Natural killer cell (primary cell): Measurements from ENCODE around the gene TBX4. TPM values are rescaled to one million over a fixed set of nuclear protein-coding genes. Genes with fewer than 3 reads are reported as not detected.

Source experiments
- ATAC-seq, 3 donors: fragments of 150-1000 bp in 2 of 3; fragments of 200-7000 bp in 1 of 3; cut with Tn5 transposase; 1 replicate in 1 of 3; 2 replicates in 2 of 3; pipeline ENCODE4 v1.10.0; 2021; ENCODE audit warnings: mild to moderate bottlenecking in 2 of 3, moderate library complexity in 2 of 3
- DNase-seq, 2 donors: peaks; one replicate each; pipeline versions ENCODE4 v3.0.0 to v3.0.0-alpha.2; 2013 to 2021; ENCODE audit warnings: mixed read lengths in 1 of 2
- H3K27ac ChIP-seq: one replicate; pipeline ENCODE4 v1.5.1; 2013; ENCODE audit warnings: mild to moderate bottlenecking, low read length
- H3K27me3 ChIP-seq: one replicate; pipeline ENCODE4 v1.6.1; 2013; ENCODE audit warnings: low read length; ENCODE audit not compliant: control insufficient read depth, insufficient read depth
- H3K36me3 ChIP-seq: one replicate; pipeline ENCODE4 v1.6.1; 2013; ENCODE audit warnings: low read length; ENCODE audit not compliant: control insufficient read depth, insufficient read depth
- H3K4me1 ChIP-seq: one replicate; pipeline ENCODE4 v1.6.1; 2013; ENCODE audit warnings: low read length; ENCODE audit not compliant: control insufficient read depth, insufficient read depth
- H3K4me3 ChIP-seq: one replicate; pipeline ENCODE4 v1.5.1; 2013; ENCODE audit warnings: low read length
- H3K9me3 ChIP-seq: one replicate; pipeline ENCODE4 v1.6.1; 2013; ENCODE audit warnings: low read length; ENCODE audit not compliant: control insufficient read depth, insufficient read depth
- H3K27ac Mint-ChIP-seq, 2 donors: one replicate each; pipeline ENCODE4 v1.8.0; 2022; ENCODE audit warnings: mild to moderate bottlenecking in 2 of 2, mixed read lengths in 2 of 2, moderate library complexity in 1 of 2
- H3K27me3 Mint-ChIP-seq, 2 donors: one replicate each; pipeline ENCODE4 v1.8.0; 2022; ENCODE audit warnings: low read depth in 2 of 2, mixed read lengths in 2 of 2
- H3K36me3 Mint-ChIP-seq: one replicate; pipeline ENCODE4 v1.8.0; 2022; ENCODE audit warnings: mixed read lengths
- H3K4me1 Mint-ChIP-seq, 2 donors: one replicate each; pipeline ENCODE4 v1.8.0; 2022; ENCODE audit warnings: mixed read lengths in 2 of 2
- H3K4me3 Mint-ChIP-seq: one replicate; pipeline ENCODE4 v1.8.0; 2022; ENCODE audit warnings: mild to moderate bottlenecking, moderate library complexity, mixed read lengths
- H3K9me3 Mint-ChIP-seq, 2 donors: one replicate each; pipeline ENCODE4 v1.8.0; 2022; ENCODE audit warnings: mixed read lengths in 2 of 2
- WGBS: methylation state at CpG from one replicate; pipeline ENCODE4 v1.1.7; 2013; ENCODE audit warnings: missing lambda C conversion rate; ENCODE audit not compliant: insufficient coverage; 5-methylcytosine and 5-hydroxymethylcytosine counted together
- intact Hi-C: fragments of 100-400 bp; cut with micrococcal nuclease; formaldehyde crosslinking; loops from one replicate; pipeline ENCODE4 v1.14.2; 2022
- total RNA-seq, 4 donors: library from RNA; stranded (reverse); fragments of 120-200 nt in 1 of 4; gene quantifications; one replicate each; pipeline versions ENCODE4 v1.2.3 to v1.2.4, GENCODE V29; 2013 to 2022
- TF ChIP-seq, protein P1 (sequence below): fragments of 200-600 bp; IDR thresholded peaks from one replicate; pipeline ENCODE4 v1.8.0; 2022; ENCODE audit warnings: antibody characterized with exemption

Gene TBX4
- total RNA-seq, 3 donors from 2014 or later (not counting 1 experiment from before 2014, with no cell fraction given) = not detected

DNA sequence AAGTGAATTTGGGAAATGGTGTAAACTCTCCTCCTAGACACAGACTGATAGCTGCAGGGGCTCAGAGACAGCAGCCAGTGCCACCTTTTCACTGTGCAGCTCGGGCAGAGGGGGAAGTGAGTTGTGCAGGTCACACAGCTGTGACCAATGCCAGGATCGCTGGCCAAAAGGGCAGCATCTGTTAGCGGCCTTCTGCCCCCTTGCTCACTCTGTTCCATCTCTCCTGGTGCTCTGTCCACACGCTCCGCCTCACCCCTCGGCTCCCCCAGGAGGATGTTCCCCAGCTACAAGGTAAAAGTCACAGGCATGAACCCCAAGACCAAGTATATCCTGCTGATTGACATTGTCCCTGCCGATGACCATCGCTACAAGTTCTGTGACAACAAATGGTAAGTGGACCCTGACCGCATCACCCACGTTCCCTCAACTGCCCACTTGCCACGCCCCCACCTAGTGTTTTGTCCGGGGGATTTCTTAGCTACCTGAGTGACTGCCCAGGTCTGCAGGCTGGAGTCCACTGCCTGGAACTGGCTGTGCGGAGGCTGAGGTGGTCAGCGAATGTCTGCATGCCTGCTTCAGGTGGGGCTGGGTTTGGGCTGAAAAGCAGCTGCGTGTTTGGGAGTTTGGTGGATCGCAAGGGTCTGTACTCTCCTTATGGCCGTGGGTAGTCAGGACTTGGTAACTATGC is 13.5 kb downstream of the TBX4 start:
- intact Hi-C loops = no loop called here
- Mint-ChIP-seq H3K27me3 (peaks cover 32 to 43% of the 10 kb centered on the region in 2 donors), H3K9me3 (no peaks in the 10 kb centered on the region), H3K4me3 (no peak overlapping the region), H3K36me3 (no peaks in the 10 kb centered on the region), H3K4me1 (peaks cover 0 to 7% of the 10 kb centered on the region in 2 donors), H3K27ac (no peak overlapping the region)
- Histone ChIP-seq H3K4me3 (no peak overlapping the region), H3K9me3 (no peaks in the 10 kb centered on the region), H3K27me3 (peaks cover 2% of the 10 kb centered on the region), H3K4me1 (no peaks in the 10 kb centered on the region), H3K36me3 (no peaks in the 10 kb centered on the region), H3K27ac (no peak overlapping the region)
- DNase-seq (no peak), ATAC-seq (no peak)
- TF ChIP-seq, protein P1, sequence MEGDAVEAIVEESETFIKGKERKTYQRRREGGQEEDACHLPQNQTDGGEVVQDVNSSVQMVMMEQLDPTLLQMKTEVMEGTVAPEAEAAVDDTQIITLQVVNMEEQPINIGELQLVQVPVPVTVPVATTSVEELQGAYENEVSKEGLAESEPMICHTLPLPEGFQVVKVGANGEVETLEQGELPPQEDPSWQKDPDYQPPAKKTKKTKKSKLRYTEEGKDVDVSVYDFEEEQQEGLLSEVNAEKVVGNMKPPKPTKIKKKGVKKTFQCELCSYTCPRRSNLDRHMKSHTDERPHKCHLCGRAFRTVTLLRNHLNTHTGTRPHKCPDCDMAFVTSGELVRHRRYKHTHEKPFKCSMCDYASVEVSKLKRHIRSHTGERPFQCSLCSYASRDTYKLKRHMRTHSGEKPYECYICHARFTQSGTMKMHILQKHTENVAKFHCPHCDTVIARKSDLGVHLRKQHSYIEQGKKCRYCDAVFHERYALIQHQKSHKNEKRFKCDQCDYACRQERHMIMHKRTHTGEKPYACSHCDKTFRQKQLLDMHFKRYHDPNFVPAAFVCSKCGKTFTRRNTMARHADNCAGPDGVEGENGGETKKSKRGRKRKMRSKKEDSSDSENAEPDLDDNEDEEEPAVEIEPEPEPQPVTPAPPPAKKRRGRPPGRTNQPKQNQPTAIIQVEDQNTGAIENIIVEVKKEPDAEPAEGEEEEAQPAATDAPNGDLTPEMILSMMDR = no peak
- WGBS = 86% methylated on average over 17 of the region's 17 CpGs

DNA sequence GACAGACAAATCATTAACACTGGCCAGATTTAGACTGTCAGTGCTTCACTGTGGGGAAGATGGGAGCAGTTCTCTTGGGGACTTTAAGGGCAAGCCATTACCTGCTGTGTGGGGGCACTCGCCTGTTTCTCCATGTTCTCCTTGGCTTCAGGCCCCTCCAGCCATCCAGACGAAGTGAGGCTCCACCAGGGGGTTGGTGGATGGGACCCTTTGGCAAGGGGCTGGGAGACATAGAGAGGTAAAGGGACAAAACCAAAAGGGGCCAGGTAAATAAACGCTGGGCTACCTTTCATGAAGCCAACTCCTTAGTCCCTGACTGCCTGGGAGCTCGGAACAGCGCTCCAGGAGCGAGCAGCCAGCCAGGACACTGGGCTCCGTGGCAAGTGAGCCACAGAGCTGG is 14.0 kb downstream of the TBX4 start:
- H3K36me3 Mint-ChIP-seq = no peaks in the 10 kb centered on the region
- Histone ChIP-seq H3K27me3 (peaks cover 2% of the 10 kb centered on the region), H3K9me3 (no peaks in the 10 kb centered on the region), H3K36me3 (no peaks in the 10 kb centered on the region), H3K27ac (no peak overlapping the region), H3K4me3 (no peak overlapping the region), H3K4me1 (no peaks in the 10 kb centered on the region)
- ATAC-seq = no peak
- no peaks in the 10 kb centered on the region for H3K9me3 Mint-ChIP-seq
- intact Hi-C loops = no loop called here
- no peak overlapping the region for H3K27ac Mint-ChIP-seq
- TF ChIP-seq, protein P1 = no peak
- H3K4me1 Mint-ChIP-seq = peaks cover 0 to 7% of the 10 kb centered on the region in 2 donors
- 85% methylated on average over 7 of the region's 7 CpGs for WGBS
- H3K27me3 Mint-ChIP-seq = peaks cover 26 to 38% of the 10 kb centered on the region in 2 donors
- DNase-seq = no peak
- no peak overlapping the region for H3K4me3 Mint-ChIP-seq

DNA sequence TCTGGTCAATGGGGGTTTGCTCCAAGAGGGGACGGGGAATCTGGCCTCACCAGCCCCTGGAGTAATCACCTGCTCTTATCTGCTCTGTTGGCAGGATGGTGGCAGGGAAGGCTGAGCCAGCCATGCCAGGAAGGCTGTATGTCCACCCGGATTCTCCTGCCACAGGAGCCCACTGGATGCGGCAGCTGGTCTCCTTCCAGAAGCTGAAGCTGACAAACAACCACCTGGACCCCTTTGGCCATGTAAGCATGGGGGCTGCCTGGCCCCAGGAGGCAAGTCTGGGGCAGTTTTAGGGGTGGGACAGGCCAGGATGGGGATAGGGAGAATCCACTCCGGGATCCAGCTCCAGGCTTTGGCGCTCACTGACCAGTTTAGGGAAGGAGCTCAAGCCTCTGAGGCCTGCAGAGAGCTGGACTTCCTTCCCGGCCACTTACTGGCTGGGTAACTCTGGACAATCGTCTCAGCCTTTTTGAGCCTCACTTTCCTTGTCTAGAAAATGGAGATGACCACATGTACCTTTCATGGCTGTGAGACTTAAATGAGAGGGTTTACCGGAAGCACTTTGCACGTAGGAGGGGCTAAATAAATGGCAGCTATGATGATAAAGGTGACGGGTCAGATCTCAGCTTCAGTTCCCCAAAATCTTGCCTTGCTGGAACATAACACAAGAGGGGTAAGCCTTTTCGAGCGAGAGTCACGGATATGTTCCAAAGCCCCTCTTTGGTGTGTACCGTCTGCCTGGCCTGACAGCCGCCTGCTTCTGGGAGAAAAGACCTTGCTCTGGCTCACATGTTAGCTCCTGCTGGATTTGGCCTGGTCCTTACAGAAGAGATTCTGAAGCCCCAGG is 15.4 kb downstream of the TBX4 start:
- Histone ChIP-seq H3K27me3 (no peaks in the 10 kb centered on the region), H3K36me3 (no peaks in the 10 kb centered on the region), H3K9me3 (no peaks in the 10 kb centered on the region), H3K4me3 (no peak overlapping the region), H3K27ac (no peak overlapping the region), H3K4me1 (no peaks in the 10 kb centered on the region)
- TF ChIP-seq, protein P1 = no peak
- no peak overlapping the region for H3K27ac Mint-ChIP-seq
- ATAC-seq = no peak
- H3K4me3 Mint-ChIP-seq = no peak overlapping the region
- H3K27me3 Mint-ChIP-seq = peaks cover 17 to 31% of the 10 kb centered on the region in 2 donors
- H3K4me1 Mint-ChIP-seq = peaks cover 0 to 6% of the 10 kb centered on the region in 2 donors
- DNase-seq = no peak
- H3K36me3 Mint-ChIP-seq = no peaks in the 10 kb centered on the region
- H3K9me3 Mint-ChIP-seq = no peaks in the 10 kb centered on the region
- intact Hi-C loops = no loop called here
- 64% methylated on average over 15 of the region's 15 CpGs for WGBS
